Stimulated activated CD4-positive, alpha-beta T cell treated with anti-CD3 and anti-CD28 coated beads, Interleukin-2, amount 100 ng/mL, for 48 hours (primary cell): ENCODE results near the gene TAS2R3.
"Not testable (repeated sequence)": the region's sequence is repeated elsewhere in the genome, so short reads cannot be mapped to it uniquely, and the experiment has no call there.

ENCODE experiments used
- DNase-seq, 2 donors: peaks; one replicate each; pipeline ENCODE4 v3.0.0-alpha.2; 2020

Gene TAS2R3

GRCh38 chr7:141763797-141764196 is at the start of gene TAS2R3:
Gene TAS2R3, plus strand, starts transcription at chr7:141764097. Its CDS starts 62 bp downstream, at chr7:141764159.
- no peak for DNase-seq

- no peak for DNase-seq
Observed at GRCh38 chr7:141714571-141714970, 49.3 kb upstream of the TAS2R3 start.

GRCh38 chr7:141715018-141715417 is 48.9 kb upstream of the TAS2R3 start:
- no peak for DNase-seq

GRCh38 chr7:141715794-141716689 is 47.9 kb upstream of the TAS2R3 start:
- no peak for DNase-seq

GRCh38 chr7:141717450-141717849 is 46.4 kb upstream of the TAS2R3 start:
- DNase-seq, result no peak

- no peak for DNase-seq
Observed at GRCh38 chr7:141722529-141722928, 41.4 kb upstream of the TAS2R3 start.

- DNase-seq, result no peak
Observed at GRCh38 chr7:141729020-141729419, 34.9 kb upstream of the TAS2R3 start.

GRCh38 chr7:141731476-141732149 is 32.3 kb upstream of the TAS2R3 start:
- DNase-seq, result no peak

GRCh38 chr7:141737118-141737835 is 26.6 kb upstream of the TAS2R3 start:
- DNase-seq, result no peak

GRCh38 chr7:141737836-141738591 is 25.9 kb upstream of the TAS2R3 start, which contains the start of gene SSBP1:
Gene SSBP1, plus strand, starts transcription at chr7:141738358. Its CDS starts 809 bp downstream, at chr7:141739167.
- DNase-seq, result peak; percentile 80 to 86

GRCh38 chr7:141738592-141739013 is 25.3 kb upstream of the TAS2R3 start:
- no peak for DNase-seq

GRCh38 chr7:141739250-141739649 is 24.6 kb upstream of the TAS2R3 start:
- DNase-seq, result no peak

- DNase-seq, result no peak
Observed at GRCh38 chr7:141742229-141742628, 21.7 kb upstream of the TAS2R3 start.

GRCh38 chr7:141744131-141744530 is 19.8 kb upstream of the TAS2R3 start:
- no peak for DNase-seq

GRCh38 chr7:141748396-141748795 is 15.5 kb upstream of the TAS2R3 start:
- no peak for DNase-seq

GRCh38 chr7:141751904-141752303 is 12.0 kb upstream of the TAS2R3 start:
- DNase-seq, result not testable (repeated sequence)

GRCh38 chr7:141752634-141753033 is 11.3 kb upstream of the TAS2R3 start:
- no peak for DNase-seq

GRCh38 chr7:141754939-141755338 is 9.0 kb upstream of the TAS2R3 start:
- DNase-seq, result no peak

- DNase-seq, result not testable (repeated sequence)
Observed at GRCh38 chr7:141770083-141770583, 6.2 kb downstream of the TAS2R3 start.

GRCh38 chr7:141776374-141776773 is 12.5 kb downstream of the TAS2R3 start, which contains the start of gene TAS2R4:
Gene TAS2R4, plus strand, starts transcription at chr7:141776674. Its CDS starts 1,815 bp downstream, at chr7:141778489.
- DNase-seq, result no peak

- DNase-seq, result no peak
Observed at GRCh38 chr7:141785706-141786552, 22.0 kb downstream of the TAS2R3 start.
